GM21723 (cell line): ENCODE measurements around the gene FBXO17.
"Not testable (repeated sequence)": the region's sequence is repeated elsewhere in the genome, so short reads cannot be mapped to it uniquely, and the experiment has no call there.

Experiments used
- ATAC-seq: cut with Tn5 transposase; IDR thresholded peaks from one replicate; pipeline ENCODE4 v1.9.1; 2021; ENCODE audit warnings: mild to moderate bottlenecking, moderate library complexity; ENCODE audit not compliant: unreplicated experiment

FBXO17 gene

GRCh38 chr19:38945562-38946228 lies 29.8 kb downstream of the FBXO17 start:
- no peak for ATAC-seq

GRCh38 chr19:38944981-38945506 lies 30.5 kb downstream of the FBXO17 start:
- ATAC-seq = no peak

GRCh38 chr19:38942471-38943181 lies 32.9 kb downstream of the FBXO17 start:
- ATAC-seq = no peak

- no peak for ATAC-seq
Measured at GRCh38 chr19:38941979-38942378, 33.6 kb downstream of the FBXO17 start.

- ATAC-seq = not testable (repeated sequence)
Measured at GRCh38 chr19:38941466-38941865, 34.1 kb downstream of the FBXO17 start.

GRCh38 chr19:38939957-38940356 lies 35.6 kb downstream of the FBXO17 start:
- no peak for ATAC-seq

GRCh38 chr19:38933544-38933943 lies 42.0 kb downstream of the FBXO17 start:
- ATAC-seq = no peak

- ATAC-seq = no peak
Measured at GRCh38 chr19:38932425-38933179, 42.9 kb downstream of the FBXO17 start.

GRCh38 chr19:38931521-38931793 lies 44.1 kb downstream of the FBXO17 start:
- no peak for ATAC-seq

GRCh38 chr19:38930776-38931520 lies 44.6 kb downstream of the FBXO17 start, which contains the start of gene MRPS12:
Gene MRPS12, plus strand, starts transcription at chr19:38930944. Its CDS starts 351 bp downstream, at chr19:38931295.
- peak; percentile 90 for ATAC-seq

GRCh38 chr19:38929929-38930775 lies 45.4 kb downstream of the FBXO17 start, which contains the start of gene SARS2:
Gene SARS2, minus strand, starts transcription at chr19:38930763. Its CDS starts 27 bp downstream, at chr19:38930736.
- ATAC-seq = peak; percentile 62

- no peak for ATAC-seq
Measured at GRCh38 chr19:38928391-38929001, 47.0 kb downstream of the FBXO17 start.

GRCh38 chr19:38924388-38924787 lies 51.2 kb downstream of the FBXO17 start:
- ATAC-seq = no peak

- ATAC-seq = no peak
Measured at GRCh38 chr19:38922482-38922881, 53.1 kb downstream of the FBXO17 start.

- no peak for ATAC-seq
Measured at GRCh38 chr19:38921420-38922274, 53.9 kb downstream of the FBXO17 start.

GRCh38 chr19:38920602-38921419 lies 54.7 kb downstream of the FBXO17 start:
- ATAC-seq = no peak

- ATAC-seq = no peak
Measured at GRCh38 chr19:38919837-38920601, 55.5 kb downstream of the FBXO17 start.
